NT2/D1 (cell line): ENCODE measurements around the gene SETD7.

Source experiments
- DNase-seq: peaks from one replicate; pipeline ENCODE4 v3.0.0-alpha.2; 2011; ENCODE audit warnings: low read depth, low spot score
- H3K27me3 ChIP-seq: 2 replicates; pipeline ENCODE4 v1.6.0; 2011; ENCODE audit warnings: mild to moderate bottlenecking; ENCODE audit not compliant: insufficient read length, insufficient read depth
- H3K36me3 ChIP-seq: 2 replicates; pipeline ENCODE4 v1.6.1; 2011; ENCODE audit warnings: mild to moderate bottlenecking, low read length, mixed read lengths; ENCODE audit not compliant: insufficient read depth, insufficient read length
- H3K4me1 ChIP-seq: 2 replicates; pipeline ENCODE4 v1.5.1; 2011; ENCODE audit not compliant: insufficient read depth, insufficient read length
- H3K4me3 ChIP-seq: 2 replicates; pipeline ENCODE4 v1.5.1; 2011; ENCODE audit warnings: low read depth; ENCODE audit not compliant: insufficient read length
- H3K9ac ChIP-seq: 2 replicates; pipeline ENCODE4 v1.6.0; 2011; ENCODE audit warnings: low read depth; ENCODE audit not compliant: insufficient read length
- H3K9me3 ChIP-seq: 2 replicates; pipeline ENCODE4 v1.5.1; 2011; ENCODE audit warnings: mild to moderate bottlenecking, low read length; ENCODE audit not compliant: insufficient read depth
- SUZ12 ChIP-seq: IDR thresholded peaks from 2 replicates; pipeline ENCODE4 v1.6.1; 2011; ENCODE audit not compliant: insufficient read length, insufficient read depth; ENCODE audit errors: extremely low read depth
- YY1 ChIP-seq: IDR thresholded peaks from 2 replicates; pipeline ENCODE4 v1.6.1; 2011; ENCODE audit not compliant: insufficient read length, insufficient read depth
- ZNF274 ChIP-seq: IDR thresholded peaks from 2 replicates; pipeline ENCODE4 v1.6.1; 2011; ENCODE audit warnings: mild to moderate bottlenecking, low read depth, low read length

The SETD7 gene

DNA sequence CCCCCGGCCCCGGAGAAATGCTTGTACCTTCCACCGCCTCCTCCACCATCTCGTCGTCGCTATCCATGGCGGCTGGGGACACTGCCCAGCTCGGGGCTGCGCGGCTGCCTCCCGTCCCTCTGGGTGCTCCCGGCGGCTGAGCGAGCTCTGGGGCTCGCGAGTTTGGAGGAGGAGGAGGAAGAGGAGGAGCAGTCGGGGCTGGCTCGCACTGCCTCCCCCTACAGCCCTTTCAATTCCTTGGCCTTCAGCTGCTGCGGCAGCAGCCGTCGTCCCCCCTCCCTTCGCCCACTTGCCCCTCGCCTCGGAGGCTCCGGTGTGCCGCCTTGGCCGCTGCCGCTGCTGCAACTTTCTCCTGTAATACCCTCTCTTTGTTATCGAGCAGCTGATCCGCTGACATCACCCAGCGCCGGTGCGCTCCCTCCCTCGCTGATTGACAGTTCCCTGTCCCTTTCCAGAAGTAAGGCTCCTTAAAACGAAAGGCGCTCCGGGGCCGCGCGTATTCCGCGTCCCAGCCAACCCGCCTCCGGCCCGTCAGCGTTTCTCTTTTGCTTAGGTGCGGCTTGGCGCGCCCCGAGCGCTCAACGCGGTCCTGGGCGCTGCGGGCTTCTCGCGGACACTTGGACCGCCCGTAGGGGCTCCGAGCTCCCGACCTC, at the start of gene SETD7:
TSS of gene SETD7 (minus strand) at position 149 of the 653 bp plus-strand sequence. CDS start at position 67, 82 bp downstream.
- Histone ChIP-seq H3K9me3 (no peaks in the 10 kb centered on the region), H3K4me1 (peaks cover 2% of the 10 kb centered on the region), H3K9ac (peak within 1 kb of the TSS; percentile 92), H3K36me3 (peaks cover 4% of the 10 kb centered on the region), H3K4me3 (peak within 1 kb of the TSS; percentile 79), H3K27me3 (peaks cover 36% of the 10 kb centered on the region)
- no peak for DNase-seq
- TF ChIP-seq ZNF274 (no peak), SUZ12 (no peak), YY1 (no peak)

- H3K4me1 ChIP-seq = no peaks in the 10 kb centered on the region
- DNase-seq = no peak
- H3K9me3 ChIP-seq = no peaks in the 10 kb centered on the region
- no peaks in the 10 kb centered on the region for H3K36me3 ChIP-seq
- no peak overlapping the region for H3K4me3 ChIP-seq
- TF ChIP-seq SUZ12 = no peak
- no peak for TF ChIP-seq YY1
- TF ChIP-seq ZNF274 = no peak
- no peak overlapping the region for H3K9ac ChIP-seq
- H3K27me3 ChIP-seq = no peaks in the 10 kb centered on the region
These were observed 49.5 kb upstream of the SETD7 start for GRCh38 chr4:139605516-139605915.

DNA sequence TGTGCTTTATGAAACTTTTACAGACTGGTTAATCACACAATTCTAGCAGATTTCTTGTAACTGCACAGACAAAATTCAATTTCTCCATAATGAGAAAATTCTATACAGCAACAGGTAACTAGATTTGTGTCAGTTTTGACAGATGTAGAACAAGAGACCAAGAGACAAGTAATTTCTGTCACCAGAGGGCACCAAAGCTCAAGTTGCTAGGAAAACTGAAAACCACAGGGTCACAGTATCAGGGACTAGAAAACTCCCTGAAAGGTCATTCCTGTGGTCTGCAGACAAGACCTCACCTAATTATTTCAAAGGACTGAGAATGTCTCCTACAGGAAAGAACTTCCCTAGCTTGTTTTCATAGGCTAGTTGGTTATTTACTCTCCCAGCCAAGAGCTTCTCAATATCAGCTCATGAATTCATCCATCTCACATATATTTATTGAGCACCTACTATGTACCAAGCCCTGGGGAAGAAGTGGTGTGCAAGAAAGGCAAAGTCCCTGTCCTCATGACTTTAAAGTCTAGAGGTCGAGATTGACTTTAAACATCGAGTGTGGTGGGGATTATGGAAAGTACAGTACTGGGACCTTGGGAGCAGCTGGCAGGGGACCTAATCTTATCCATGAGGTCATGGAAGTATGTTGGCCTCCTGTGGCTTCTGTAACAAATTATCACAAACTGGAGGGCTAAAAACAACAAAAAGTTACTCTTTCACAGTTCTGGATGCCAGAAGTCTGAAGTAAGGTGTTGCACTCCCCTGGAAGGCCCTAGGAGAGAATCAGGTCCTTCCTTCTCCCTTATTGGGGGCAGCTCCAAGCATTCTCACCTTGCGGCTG, 47.8 kb upstream of the SETD7 start:
- H3K27me3 ChIP-seq = no peaks in the 10 kb centered on the region
- DNase-seq = no peak

DNA sequence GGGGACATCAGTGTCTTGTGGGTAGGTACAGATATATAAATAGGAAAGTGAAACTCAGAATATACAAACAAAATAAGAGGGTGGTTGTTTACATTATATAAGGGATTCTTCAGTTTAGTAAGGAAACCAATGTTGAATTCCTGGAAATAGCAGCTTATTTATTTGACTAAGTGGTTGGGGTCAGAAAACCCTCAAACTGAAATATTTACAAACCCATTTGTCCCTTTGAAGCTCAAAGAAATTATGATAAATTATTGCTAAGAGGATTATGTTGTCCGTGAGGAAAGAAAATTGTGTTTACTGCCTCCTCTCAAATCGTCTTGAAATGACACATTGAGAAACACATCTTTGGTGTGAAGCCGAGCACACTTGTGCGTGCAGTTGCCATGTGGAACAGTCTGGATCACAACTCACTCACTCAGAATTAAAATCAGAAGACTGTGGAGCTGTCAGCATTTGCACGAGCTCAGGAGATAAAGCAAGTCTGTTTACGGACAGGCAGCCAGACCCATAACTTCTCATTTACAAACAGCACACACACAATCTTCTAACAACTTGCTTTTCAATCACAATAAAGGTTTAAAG, 46.8 kb upstream of the SETD7 start:
- Histone ChIP-seq H3K9ac (no peak overlapping the region), H3K4me1 (no peaks in the 10 kb centered on the region), H3K9me3 (no peaks in the 10 kb centered on the region), H3K4me3 (no peak overlapping the region), H3K27me3 (no peaks in the 10 kb centered on the region), H3K36me3 (no peaks in the 10 kb centered on the region)
- no peak for DNase-seq
- TF ChIP-seq SUZ12 (no peak), ZNF274 (no peak), YY1 (no peak)

More for the DNA sequence above, 47.8 kb upstream of the SETD7 start:
- H3K9me3 ChIP-seq = no peaks in the 10 kb centered on the region
- H3K36me3 ChIP-seq = no peaks in the 10 kb centered on the region
- TF ChIP-seq YY1 (no peak), SUZ12 (no peak), ZNF274 (no peak)
- no peaks in the 10 kb centered on the region for H3K4me1 ChIP-seq
- no peak overlapping the region for H3K9ac ChIP-seq
- no peak overlapping the region for H3K4me3 ChIP-seq

DNA sequence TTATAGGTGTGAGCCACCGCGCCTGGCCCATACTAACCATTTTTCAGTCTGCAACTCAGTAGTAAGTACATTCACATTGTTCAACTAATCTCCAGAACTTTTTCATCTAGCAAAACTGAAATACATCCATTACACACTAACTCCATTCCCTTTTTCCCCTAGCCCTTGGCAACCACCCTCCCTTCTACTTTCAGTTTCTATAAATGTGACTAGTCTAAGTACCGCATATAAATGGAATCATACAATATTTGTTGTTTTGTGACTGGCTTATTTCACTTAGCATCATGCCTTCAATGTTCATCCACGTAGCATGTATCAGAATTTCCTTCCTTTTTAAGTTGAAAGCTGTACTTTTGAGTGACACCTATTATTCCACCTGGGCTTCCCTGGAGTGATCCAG, 44.6 kb upstream of the SETD7 start:
- no peak overlapping the region for H3K4me3 ChIP-seq
- no peaks in the 10 kb centered on the region for H3K4me1 ChIP-seq
- H3K9me3 ChIP-seq = no peaks in the 10 kb centered on the region
- no peaks in the 10 kb centered on the region for H3K27me3 ChIP-seq
- no peak for TF ChIP-seq SUZ12
- TF ChIP-seq YY1 = no peak
- no peak for TF ChIP-seq ZNF274
- DNase-seq = no peak
- no peak overlapping the region for H3K9ac ChIP-seq
- no peaks in the 10 kb centered on the region for H3K36me3 ChIP-seq

- TF ChIP-seq YY1 = no peak
- Histone ChIP-seq H3K9ac (no peak overlapping the region), H3K4me3 (no peak overlapping the region), H3K27me3 (no peaks in the 10 kb centered on the region), H3K36me3 (no peaks in the 10 kb centered on the region), H3K9me3 (no peaks in the 10 kb centered on the region), H3K4me1 (no peaks in the 10 kb centered on the region)
- no peak for DNase-seq
These were observed 43.8 kb upstream of the SETD7 start for GRCh38 chr4:139599594-139600374.
